ENCODE results near the gene RRH. TPM values are rescaled to one million over a fixed set of nuclear protein-coding genes. Genes with fewer than 3 reads are reported as not detected.

The RRH gene
- polyA plus RNA-seq, 1 donor (not counting 4 experiments of a cell fraction or from before 2014, with no cell fraction given): 0.20 TPM

GRCh38 chr4:109818268-109818667 lies 9.5 kb upstream of the RRH start:
- no peaks in the 10 kb centered on the region for H3K9me3 ChIP-seq (ENCODE audit: control insufficient read depth, low read depth, low read length)
- H3K79me2 ChIP-seq (ENCODE audit: control insufficient read depth, insufficient read depth, low read length): peaks cover 47% of the 10 kb centered on the region
- no peak overlapping the region for H3K4me3 ChIP-seq (ENCODE audit: control insufficient read depth in 2 of 3, extremely low read depth in 1 of 3, insufficient read depth in 2 of 3, low read depth in 1 of 3, low read length in 3 of 3)
- H2AFZ ChIP-seq (ENCODE audit: control insufficient read depth, low read length): no peak overlapping the region
- no peaks in the 10 kb centered on the region for H3K9me1 ChIP-seq (ENCODE audit: control insufficient read depth, extremely low read depth, insufficient read depth, low read length)
- H3K27me3 ChIP-seq (ENCODE audit: control insufficient read depth, extremely low read depth, insufficient read depth, low read length): no peaks in the 10 kb centered on the region
- H3K27ac ChIP-seq (ENCODE audit: control insufficient read depth, insufficient read depth, low read length): no peak overlapping the region
- FAIRE-seq (no peak), DNase-seq (ENCODE audit: low read depth, low spot score) (no peak)
- H3K4me2 ChIP-seq (ENCODE audit: control insufficient read depth, extremely low read depth, insufficient read depth, low read depth, low read length): no peak overlapping the region
- dilution Hi-C loops (cut with MboI; ENCODE audit: extremely low pct_ligation_motif_present, low sequenced_read_pairs): no loop called here
- H4K20me1 ChIP-seq (ENCODE audit: control insufficient read depth, extremely low read depth, insufficient read depth, low read length): no peaks in the 10 kb centered on the region
- H3K36me3 ChIP-seq (ENCODE audit: control insufficient read depth in 2 of 2, extremely low read depth in 1 of 2, insufficient read depth in 2 of 2, low read length in 2 of 2): peaks cover 8 to 24% of the 10 kb centered on the region in 2 experiments
- H3K4me1 ChIP-seq (ENCODE audit: control insufficient read depth, extremely low read depth, insufficient read depth, low read length): peaks cover 16% of the 10 kb centered on the region
- no peak overlapping the region for H3K9ac ChIP-seq (ENCODE audit: control insufficient read depth, extremely low read depth, insufficient read depth, low read length)
- TF ChIP-seq CTCF (optimal IDR thresholded peaks at IDR 0.05 in 1 of 3, IDR thresholded peaks at IDR 0.05 in 1 of 3, conservative IDR thresholded peaks at IDR 0.05 in 1 of 3; ENCODE audit: extremely low read depth in 1 of 3, insufficient read depth in 2 of 3, low read length in 3 of 3) (no peak), EZH2 (IDR thresholded peaks at IDR 0.05; ENCODE audit: low read length) (no peak)

GRCh38 chr4:109820563-109820962 lies 7.2 kb upstream of the RRH start:
- Histone ChIP-seq H3K27ac (ENCODE audit: control insufficient read depth, insufficient read depth, low read length) (no peak overlapping the region), H3K4me2 (ENCODE audit: control insufficient read depth, extremely low read depth, insufficient read depth, low read depth, low read length) (no peak overlapping the region), H3K79me2 (ENCODE audit: control insufficient read depth, insufficient read depth, low read length) (peaks cover 47% of the 10 kb centered on the region), H3K4me3 (ENCODE audit: control insufficient read depth in 2 of 3, extremely low read depth in 1 of 3, insufficient read depth in 2 of 3, low read depth in 1 of 3, low read length in 3 of 3) (no peak overlapping the region), H3K9me3 (ENCODE audit: control insufficient read depth, low read depth, low read length) (no peaks in the 10 kb centered on the region), H4K20me1 (ENCODE audit: control insufficient read depth, extremely low read depth, insufficient read depth, low read length) (no peaks in the 10 kb centered on the region), H3K27me3 (ENCODE audit: control insufficient read depth, extremely low read depth, insufficient read depth, low read length) (no peaks in the 10 kb centered on the region), H3K9me1 (ENCODE audit: control insufficient read depth, extremely low read depth, insufficient read depth, low read length) (no peaks in the 10 kb centered on the region), H3K36me3 (ENCODE audit: control insufficient read depth in 2 of 2, extremely low read depth in 1 of 2, insufficient read depth in 2 of 2, low read length in 2 of 2) (peaks cover 8 to 26% of the 10 kb centered on the region in 2 experiments), H2AFZ (ENCODE audit: control insufficient read depth, low read length) (no peak overlapping the region), H3K4me1 (ENCODE audit: control insufficient read depth, extremely low read depth, insufficient read depth, low read length) (peaks cover 16% of the 10 kb centered on the region), H3K9ac (ENCODE audit: control insufficient read depth, extremely low read depth, insufficient read depth, low read length) (no peak overlapping the region)
- TF ChIP-seq EZH2 (IDR thresholded peaks at IDR 0.05; ENCODE audit: low read length) (no peak), CTCF (optimal IDR thresholded peaks at IDR 0.05 in 1 of 3, IDR thresholded peaks at IDR 0.05 in 1 of 3, conservative IDR thresholded peaks at IDR 0.05 in 1 of 3; ENCODE audit: extremely low read depth in 1 of 3, insufficient read depth in 2 of 3, low read length in 3 of 3) (no peak)
- dilution Hi-C loops (cut with MboI; ENCODE audit: extremely low pct_ligation_motif_present, low sequenced_read_pairs): no loop called here
- DNase-seq (ENCODE audit: low read depth, low spot score): no peak
- FAIRE-seq: no peak

All from keratinocyte (primary cell).